Measurements from ENCODE around the gene PEX3. TPM values are rescaled to one million over a fixed set of nuclear protein-coding genes. Genes with fewer than 3 reads are reported as not detected.

Gene PEX3
- total RNA-seq, 4 donors from 2014 or later: 22.6 to 27.3 (median 25.0) TPM

DNA sequence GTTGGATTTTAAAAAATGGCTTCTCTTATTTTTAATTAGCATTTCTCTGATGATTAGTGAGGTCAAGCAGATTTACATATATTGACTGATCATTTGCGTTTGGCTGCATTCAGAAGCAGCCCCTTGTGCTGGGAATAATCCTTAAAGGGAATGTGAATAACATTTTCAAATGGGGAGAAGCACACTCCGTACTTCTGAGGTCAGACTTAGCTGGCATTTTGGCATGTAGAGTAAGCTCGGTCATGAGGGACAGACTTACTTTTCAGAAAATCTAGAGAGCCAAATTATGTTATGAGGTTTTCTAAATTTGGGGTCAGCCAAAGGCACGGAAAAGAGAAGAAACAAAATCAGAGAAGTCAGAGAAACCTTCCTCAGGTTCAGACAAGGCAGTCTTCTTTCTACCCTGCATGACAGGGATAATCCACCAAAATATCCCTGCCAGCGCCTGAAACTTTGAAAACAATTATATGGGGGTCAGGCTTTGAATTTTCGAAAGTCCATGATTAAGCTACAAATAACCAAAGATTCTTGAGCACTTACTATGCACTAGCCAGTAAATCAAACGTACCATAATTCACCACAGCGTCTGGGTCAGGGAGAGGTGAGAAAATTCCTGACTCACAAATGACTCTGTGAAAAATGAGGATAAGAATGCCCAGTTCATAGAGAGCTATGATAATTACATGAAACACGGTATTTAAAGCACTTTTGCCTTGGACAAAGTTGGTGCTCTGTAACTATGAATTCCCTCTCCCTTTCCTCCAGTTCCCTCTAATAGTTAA, 45.0 kb upstream of the PEX3 start:
- TF ChIP-seq, protein P1, sequence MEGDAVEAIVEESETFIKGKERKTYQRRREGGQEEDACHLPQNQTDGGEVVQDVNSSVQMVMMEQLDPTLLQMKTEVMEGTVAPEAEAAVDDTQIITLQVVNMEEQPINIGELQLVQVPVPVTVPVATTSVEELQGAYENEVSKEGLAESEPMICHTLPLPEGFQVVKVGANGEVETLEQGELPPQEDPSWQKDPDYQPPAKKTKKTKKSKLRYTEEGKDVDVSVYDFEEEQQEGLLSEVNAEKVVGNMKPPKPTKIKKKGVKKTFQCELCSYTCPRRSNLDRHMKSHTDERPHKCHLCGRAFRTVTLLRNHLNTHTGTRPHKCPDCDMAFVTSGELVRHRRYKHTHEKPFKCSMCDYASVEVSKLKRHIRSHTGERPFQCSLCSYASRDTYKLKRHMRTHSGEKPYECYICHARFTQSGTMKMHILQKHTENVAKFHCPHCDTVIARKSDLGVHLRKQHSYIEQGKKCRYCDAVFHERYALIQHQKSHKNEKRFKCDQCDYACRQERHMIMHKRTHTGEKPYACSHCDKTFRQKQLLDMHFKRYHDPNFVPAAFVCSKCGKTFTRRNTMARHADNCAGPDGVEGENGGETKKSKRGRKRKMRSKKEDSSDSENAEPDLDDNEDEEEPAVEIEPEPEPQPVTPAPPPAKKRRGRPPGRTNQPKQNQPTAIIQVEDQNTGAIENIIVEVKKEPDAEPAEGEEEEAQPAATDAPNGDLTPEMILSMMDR (IDR thresholded peaks at IDR 0.05): no peak
- TF ChIP-seq POLR2A (IDR thresholded peaks at IDR 0.05): no peak
- Histone ChIP-seq H3K9me3 (no peaks in the 10 kb centered on the region), H3K27ac (no peak overlapping the region), H3K4me1 (peaks cover 6 to 7% of the 10 kb centered on the region in 2 donors), H3K36me3 (no peaks in the 10 kb centered on the region), H3K27me3 (no peaks in the 10 kb centered on the region), H3K4me3 (replicated peaks in 1 of 3) (no peak overlapping the region)
- no peak for DNase-seq
- 83 to 86% methylated on average over 9 of the region's 9 CpGs for WGBS, 2 donors
- intact Hi-C loops (cut with DNase I): no loop called here

DNA sequence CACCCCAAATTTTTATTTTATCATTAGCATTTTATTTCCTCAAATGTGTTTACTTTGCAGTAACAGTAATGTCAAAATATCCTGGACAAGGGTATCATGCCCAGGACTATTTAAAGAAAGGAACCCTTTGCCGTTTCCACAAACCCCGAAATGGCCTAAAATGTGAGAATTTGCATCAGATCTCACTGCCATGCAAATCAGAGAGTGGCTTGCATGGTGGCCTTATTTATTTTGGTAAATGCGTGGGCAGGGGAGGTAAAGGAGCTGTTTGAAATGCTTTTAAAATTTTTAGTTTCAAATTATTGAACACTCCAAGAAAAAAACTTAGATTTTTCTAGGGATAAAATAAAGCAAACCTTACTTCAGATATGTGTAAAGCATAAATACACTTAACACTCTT, 43.9 kb upstream of the PEX3 start:
- Histone ChIP-seq H3K27me3 (no peaks in the 10 kb centered on the region), H3K36me3 (no peaks in the 10 kb centered on the region), H3K4me1 (no peaks in the 10 kb centered on the region), H3K4me3 (replicated peaks in 1 of 3) (no peak overlapping the region), H3K27ac (no peak overlapping the region), H3K9me3 (no peaks in the 10 kb centered on the region)
- 93 to 95% methylated on average over 3 of the region's 3 CpGs for WGBS, 2 donors
- intact Hi-C loops (cut with DNase I): no loop called here
- TF ChIP-seq, protein P1 (IDR thresholded peaks at IDR 0.05): no peak
- TF ChIP-seq POLR2A (IDR thresholded peaks at IDR 0.05): no peak
- DNase-seq: no peak

DNA sequence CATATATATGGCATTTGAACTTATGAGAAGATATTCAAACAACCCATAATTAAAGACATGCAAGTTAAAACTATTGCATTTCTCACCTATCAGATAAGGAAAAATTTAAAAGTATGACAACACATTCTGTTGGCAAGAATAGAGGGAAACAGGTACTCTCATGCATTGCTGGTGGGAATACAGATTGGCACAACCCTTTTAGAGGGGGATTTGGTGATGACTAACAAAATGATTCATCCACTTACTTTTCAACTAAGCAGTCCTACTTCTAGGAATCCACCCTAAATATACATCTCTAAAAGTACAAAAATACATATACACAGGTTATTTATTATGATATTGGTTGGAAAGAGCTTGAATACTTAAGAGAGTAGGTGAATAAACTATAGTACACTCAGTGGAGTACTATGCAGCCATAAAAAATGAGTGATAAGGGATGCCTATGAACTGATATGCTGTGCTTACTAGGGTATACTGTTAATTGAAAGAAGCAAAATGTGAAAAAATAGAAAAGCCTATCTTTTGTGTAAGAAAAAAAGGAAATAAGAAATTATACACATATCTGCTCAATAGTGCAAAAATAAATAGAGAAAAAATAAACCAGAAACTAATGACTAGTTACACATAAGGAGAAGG, 42.3 kb upstream of the PEX3 start:
- intact Hi-C loops (cut with DNase I): no loop called here
- H3K4me3 ChIP-seq (replicated peaks in 1 of 3): no peak overlapping the region
- H3K4me1 ChIP-seq: no peaks in the 10 kb centered on the region
- no peaks in the 10 kb centered on the region for H3K9me3 ChIP-seq
- H3K27ac ChIP-seq: no peak overlapping the region
- no peaks in the 10 kb centered on the region for H3K36me3 ChIP-seq
- no peak for DNase-seq
- no peak for TF ChIP-seq POLR2A (IDR thresholded peaks at IDR 0.05)
- TF ChIP-seq, protein P1 (IDR thresholded peaks at IDR 0.05): no peak
- H3K27me3 ChIP-seq: no peaks in the 10 kb centered on the region

DNA sequence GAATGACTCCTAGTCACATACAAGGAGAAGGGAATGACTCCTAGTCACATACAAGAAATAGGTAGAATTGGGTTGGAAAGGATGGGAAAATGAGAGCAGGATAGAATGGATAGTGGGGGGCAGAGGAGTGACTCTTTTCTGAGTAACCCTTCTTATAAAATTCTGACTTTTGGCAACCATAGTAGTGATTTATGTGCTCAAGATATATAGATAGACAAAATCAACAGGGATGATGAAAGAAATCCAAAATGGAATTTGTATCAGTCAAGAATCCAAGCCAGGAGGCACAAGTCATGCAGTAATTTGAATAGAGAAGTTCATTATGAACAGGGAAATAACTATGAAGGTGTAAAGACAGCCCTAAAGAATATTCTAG, 41.8 kb upstream of the PEX3 start:
- no peak overlapping the region for H3K27ac ChIP-seq
- intact Hi-C loops (cut with DNase I): no loop called here
- H3K4me1 ChIP-seq: no peaks in the 10 kb centered on the region
- no peaks in the 10 kb centered on the region for H3K36me3 ChIP-seq
- H3K27me3 ChIP-seq: no peaks in the 10 kb centered on the region
- no peaks in the 10 kb centered on the region for H3K9me3 ChIP-seq
- no peak for TF ChIP-seq POLR2A (IDR thresholded peaks at IDR 0.05)
- TF ChIP-seq, protein P1 (IDR thresholded peaks at IDR 0.05): no peak
- DNase-seq: no peak
- H3K4me3 ChIP-seq (replicated peaks in 1 of 3): no peak overlapping the region

DNA sequence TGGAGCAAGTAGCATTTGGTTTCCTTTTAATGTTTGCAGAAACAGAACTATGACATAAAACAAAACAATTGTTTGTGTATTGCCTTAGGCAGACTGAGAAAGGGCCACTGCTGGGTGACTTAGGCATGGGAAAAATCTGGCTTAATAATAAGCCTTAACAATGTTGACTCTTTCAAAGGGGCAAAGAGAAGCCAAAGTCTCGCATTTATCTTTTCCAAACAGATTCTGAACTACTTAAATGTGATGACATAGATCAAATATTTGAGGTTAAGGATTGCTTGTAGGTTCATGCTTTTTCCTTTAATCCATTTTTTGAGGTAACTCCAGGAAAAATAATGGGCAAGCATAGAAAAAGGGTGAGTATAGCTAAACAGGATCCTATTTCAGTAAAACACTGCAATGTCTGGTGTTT, 39.7 kb upstream of the PEX3 start:
- no peaks in the 10 kb centered on the region for H3K4me1 ChIP-seq
- intact Hi-C loops (cut with DNase I): no loop called here
- 78 to 87% methylated on average over 1 of the region's 1 CpG for WGBS, 2 donors

More for the DNA sequence above, 39.7 kb upstream of the PEX3 start:
- H3K27ac ChIP-seq: no peak overlapping the region
- H3K27me3 ChIP-seq: no peaks in the 10 kb centered on the region
- no peak overlapping the region for H3K4me3 ChIP-seq (replicated peaks in 1 of 3)
- DNase-seq: no peak
- no peaks in the 10 kb centered on the region for H3K36me3 ChIP-seq
- no peaks in the 10 kb centered on the region for H3K9me3 ChIP-seq
- no peak for TF ChIP-seq POLR2A (IDR thresholded peaks at IDR 0.05)
- TF ChIP-seq, protein P1 (IDR thresholded peaks at IDR 0.05): no peak
